GM12878 (cell line): Measurements from ENCODE around the gene ENPP7. TPM values are rescaled to one million over a fixed set of nuclear protein-coding genes. Genes with fewer than 3 reads are reported as not detected.

ENCODE experiments used
- ATAC-seq: fragments of 200-7000 bp; cut with Tn5 transposase; 3 replicates; pipeline ENCODE4 v1.9.1; 2020; ENCODE audit warnings: mild to moderate bottlenecking, moderate library complexity
- BruUV-seq: library from RNA; stranded (reverse); fragments of 400-500 nt; replicated peaks from 2 replicates; lab custom pipeline; 2021; lab: Mats Ljungman, UMichigan
- CTCF ChIA-PET: fragments of 300-600 bp; sonication (Branson Sonifier 250); formaldehyde crosslinking; extraction: SDS; loops from one replicate; lab custom pipeline; 2021; ENCODE audit warnings: inconsistent platforms; lab: Yijun Ruan, JAX
- POLR2A ChIA-PET: fragments of 350-600 bp; formaldehyde crosslinking; extraction: SDS; loops from one replicate; lab custom pipeline; 2021; ENCODE audit warnings: inconsistent platforms; lab: Charles Lee
- RAD21 ChIA-PET: fragments of 300-600 bp; sonication (Branson Sonifier 250); formaldehyde crosslinking; loops from one replicate; lab custom pipeline; 2023; ENCODE audit warnings: antibody characterized with exemption; ENCODE audit not compliant: unreplicated experiment; lab: Charles Lee
- SMC1A ChIA-PET: fragments of 300-600 bp; sonication (Branson Sonifier 250); formaldehyde crosslinking; loops from one replicate; lab custom pipeline; 2023; ENCODE audit not compliant: unreplicated experiment, uncharacterized antibody; lab: Charles Lee
- DNase-seq: peaks from one replicate; pipeline ENCODE4 v3.0.0-alpha.2; 2011; ENCODE audit warnings: low read depth, low spot score
- FAIRE-seq: peaks from 3 replicates; lab custom pipeline; 2011; peaks lifted over from hg19 to GRCh38; lab: Jason Lieb, UNC
- H2AFZ ChIP-seq: 2 replicates; pipeline ENCODE4 v1.6.0; 2011; ENCODE audit warnings: low read depth, low read length, control low read depth; ENCODE audit not compliant: control insufficient read depth
- H3K27ac ChIP-seq: 2 replicates; pipeline ENCODE4 v1.5.1; 2011; ENCODE audit warnings: control low read depth; ENCODE audit not compliant: control insufficient read depth, insufficient read depth
- H3K27me3 ChIP-seq, 2 experiments: replicated peaks in 1 of 2; 2 replicates each; pipeline versions ENCODE4 v1.6.0 to v1.6.1; 2011; ENCODE audit warnings: low read length in 1 of 2; ENCODE audit not compliant: control insufficient read depth in 2 of 2, insufficient read depth in 2 of 2
- H3K36me3 ChIP-seq, 2 experiments: 2 replicates each; pipeline ENCODE4 v1.5.1; 2011; ENCODE audit warnings: low read length in 1 of 2; ENCODE audit not compliant: control insufficient read depth in 2 of 2, insufficient read depth in 2 of 2
- H3K4me1 ChIP-seq: 2 replicates; pipeline ENCODE4 v1.6.1; 2011; ENCODE audit warnings: mild to moderate bottlenecking, low read length, moderate library complexity, mixed read lengths; ENCODE audit not compliant: control insufficient read depth, insufficient read depth
- H3K4me2 ChIP-seq: 2 replicates; pipeline ENCODE4 v1.6.0; 2011; ENCODE audit warnings: control low read depth; ENCODE audit not compliant: control insufficient read depth, insufficient read depth
- H3K4me3 ChIP-seq: fragments of 200-600 bp; sonication (generic); 2 replicates; pipeline ENCODE4 v1.5.1; 2016
- H3K79me2 ChIP-seq: 2 replicates; pipeline ENCODE4 v1.6.0; 2011; ENCODE audit warnings: low read length; ENCODE audit not compliant: control insufficient read depth, insufficient read depth
- H3K9ac ChIP-seq: 2 replicates; pipeline ENCODE4 v1.8.0; 2011; ENCODE audit warnings: low read length, control low read depth, mixed read lengths; ENCODE audit not compliant: control insufficient read depth, insufficient read depth
- H3K9me3 ChIP-seq: replicated peaks from 3 replicates; pipeline ENCODE4 v1.5.1; 2011; ENCODE audit warnings: mild to moderate bottlenecking, low read length; ENCODE audit not compliant: control insufficient read depth, insufficient read depth
- H4K20me1 ChIP-seq: 2 replicates; pipeline ENCODE4 v1.6.0; 2011; ENCODE audit not compliant: control insufficient read depth, insufficient read depth
- JUNB ChIP-seq: IDR thresholded peaks from 2 replicates; pipeline ENCODE4 v1.6.1; 2016; ENCODE audit warnings: antibody characterized with exemption, mild to moderate bottlenecking
- MEF2B ChIP-seq: fragments of 450-650 bp; IDR thresholded peaks from 2 replicates; pipeline ENCODE4 v1.6.1; 2018; ENCODE audit warnings: mild to moderate bottlenecking, moderate library complexity; ENCODE audit not compliant: partially characterized antibody, poor library complexity, severe bottlenecking
- RAD51 ChIP-seq: fragments of 450-650 bp; IDR thresholded peaks from 2 replicates; pipeline ENCODE4 v1.6.1; 2016; ENCODE audit warnings: moderate library complexity, mild to moderate bottlenecking, inconsistent platforms
- RUNX3 ChIP-seq: IDR thresholded peaks from 2 replicates; pipeline ENCODE4 v1.6.1; 2012; ENCODE audit warnings: low read length, inconsistent platforms
- SP1 ChIP-seq: IDR thresholded peaks from one replicate; pipeline ENCODE4 v1.6.1; 2011; ENCODE audit warnings: low read depth, low read length
- SPI1 ChIP-seq: IDR thresholded peaks from 2 replicates; pipeline ENCODE4 v1.6.1; 2011; ENCODE audit warnings: low read depth, mild to moderate bottlenecking, low read length, moderate library complexity, borderline replicate concordance; ENCODE audit not compliant: insufficient read depth
- WGBS: methylation state at CpG from one replicate; pipeline ENCODE4 v1.1.6; 2016; ENCODE audit warnings: low lambda C conversion rate; ENCODE audit not compliant: insufficient replicate concordance, insufficient coverage; ENCODE audit errors: missing lambda C conversion rate; 5-methylcytosine and 5-hydroxymethylcytosine counted together
- in situ Hi-C: fragments of 300-500 bp; cut with MboI; formaldehyde crosslinking; loops from 9 replicates; pipeline ENCODE4 v1.14.3; 2018; ENCODE audit warnings: mixed read lengths
- intact Hi-C: fragments of 100-400 bp; cut with micrococcal nuclease; formaldehyde crosslinking; loops from one replicate; pipeline ENCODE4 v1.14.2; 2022; ENCODE audit not compliant: unreplicated experiment
- polyA plus RNA-seq, 11 experiments: library from polyadenylated mRNA; depleted of rRNA in 4 of 11; unstranded in 6 of 11; stranded (reverse) in 5 of 11; fragments of >200 nt; fragmentation: Nextera tagmentation in 4 of 11; fragmentation: Illumina TruSeq in 1 of 11; extraction: Ambion mirVana in 4 of 11; extraction: Trizol in 1 of 11; gene quantifications; 1 replicate in 1 of 11; 2 replicates in 10 of 11; pipeline versions ENCODE4 v1.2.1 to v1.2.3, GENCODE V29; 2011 to 2016; ENCODE audit warnings: inconsistent platforms in 2 of 11, missing spikeins in 2 of 11, low read depth in 1 of 11
- total RNA-seq, 4 experiments: library from RNA; depleted of rRNA in 3 of 4; stranded (reverse); fragments of >200 nt in 3 of 4; fragmentation: Illumina TruSeq in 1 of 4; extraction: Trizol in 1 of 4; gene quantifications; 2 replicates each; pipeline versions ENCODE4 v1.2.1 to v1.2.3, GENCODE V29; 2013 to 2021
- TF ChIP-seq, protein P1 (sequence below): fragments of 450-650 bp; IDR thresholded peaks from 2 replicates; pipeline ENCODE4 v1.6.1; 2018; ENCODE audit warnings: borderline replicate concordance, mild to moderate bottlenecking; ENCODE audit not compliant: partially characterized antibody
- TF ChIP-seq, protein P2 (sequence below): fragments of 450-650 bp; IDR thresholded peaks from 2 replicates; pipeline ENCODE4 v1.6.1; 2018; ENCODE audit warnings: mild to moderate bottlenecking, low read depth, moderate library complexity; ENCODE audit not compliant: partially characterized antibody
- TF ChIP-seq, protein P3 (sequence below): IDR thresholded peaks from 2 replicates; pipeline ENCODE4 v1.6.1; 2012; ENCODE audit warnings: low read length, inconsistent platforms

Gene ENPP7
- total and polyA plus RNA-seq, 10 of the 15 experiments (the other 5 are each of a cell fraction or from before 2014, with no cell fraction given), result 0.04 to 0.41 (median 0.18) TPM; not detected in 1

DNA sequence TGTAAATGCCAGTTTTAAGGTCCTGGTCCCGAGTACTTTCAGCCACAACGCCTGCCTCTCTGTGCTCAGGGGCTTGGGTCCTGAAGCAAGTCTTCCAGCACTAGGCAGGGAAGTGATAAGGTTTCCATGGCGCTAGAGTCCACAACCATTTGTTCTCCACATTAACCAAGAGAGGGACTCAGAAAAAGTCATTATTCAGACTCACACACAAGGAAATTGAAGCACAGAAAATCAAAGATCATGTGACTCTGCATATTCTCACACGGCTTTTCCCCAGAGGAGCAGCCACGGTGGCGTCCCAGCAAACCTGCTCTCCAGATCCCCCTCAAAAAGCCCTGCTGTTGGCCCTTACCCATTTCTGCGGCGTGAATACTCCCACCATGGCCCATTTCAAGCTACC, 9.7 kb downstream of the ENPP7 start:
- FAIRE-seq, result no peak
- no peak overlapping the region for H3K9ac ChIP-seq
- ChIA-PET RAD21 (no interaction called here), POLR2A (no interaction called here)
- no peaks in the 10 kb centered on the region for H3K36me3 ChIP-seq
- peak; percentile 30; the same call in 1 of the 2 replicates for TF ChIP-seq RAD51
- no peak for TF ChIP-seq RUNX3
- TF ChIP-seq MEF2B, result peak; percentile 43
- TF ChIP-seq, all 136 proteins: peak for 2
- peaks cover under 1% of the 10 kb centered on the region; the same call in 1 of the 2 replicates for H3K4me1 ChIP-seq
- ChIA-PET CTCF (interaction anchor here (0.9 to 2.1 kb wide), 6 partner anchors 9 to 268 kb away, joined by 3 to 10 read pairs (median 4); no protein-coding TSS in a partner anchor), SMC1A (no interaction called here)
- no TSS peak for BruUV-seq
- intact Hi-C loops (no loop called here), in situ Hi-C loops (no loop called here)
- WGBS, result 19% methylated on average over 8 of the region's 8 CpGs
- H3K27me3 ChIP-seq, result peaks cover 0 to 7% of the 10 kb centered on the region in 2 experiments; a peak in 2 of 4 replicates
- no peak overlapping the region for H3K4me3 ChIP-seq
- no peak overlapping the region for H2AFZ ChIP-seq
- DNase-seq (no peak), ATAC-seq (no peak)
- H3K4me2 ChIP-seq, result no peak overlapping the region
- no peaks in the 10 kb centered on the region for H3K79me2 ChIP-seq
- no peaks in the 10 kb centered on the region for H4K20me1 ChIP-seq
- H3K27ac ChIP-seq, result no peak overlapping the region
- H3K9me3 ChIP-seq, result no peaks in the 10 kb centered on the region

DNA sequence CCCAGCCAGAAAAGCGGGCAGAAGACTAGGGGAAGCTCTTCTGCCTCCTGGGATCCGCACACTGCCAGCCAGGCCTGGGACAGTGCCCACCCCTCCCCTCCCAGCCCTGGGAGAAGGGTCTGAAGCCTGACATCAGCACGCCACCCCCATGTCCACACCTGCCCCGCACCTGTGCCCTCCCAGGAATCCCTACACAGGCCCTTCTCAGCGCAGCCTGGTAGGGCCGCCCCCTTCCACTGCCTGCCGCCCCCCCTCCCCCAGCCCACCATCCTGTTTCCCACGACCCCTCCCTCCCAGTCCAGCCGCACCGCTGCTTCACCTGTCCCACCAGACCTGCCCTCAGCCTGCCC, 10.6 kb downstream of the ENPP7 start:
- no peaks in the 10 kb centered on the region for H3K79me2 ChIP-seq
- no TSS peak for BruUV-seq
- ChIA-PET SMC1A (interaction anchor here (0.7 to 1.2 kb wide), 2 partner anchors 137 to 216 kb away, joined by 3 read pairs; no protein-coding TSS in a partner anchor), CTCF (interaction anchor here (0.8 to 2.1 kb wide), 13 partner anchors 8 to 267 kb away, joined by 3 to 16 read pairs (median 4); partner anchors contain the start of genes CBX2 and CBX4), POLR2A (interaction anchor here (0.6 kb wide), 1 partner anchor 29 kb away, joined by 3 read pairs; no protein-coding TSS in a partner anchor), RAD21 (interaction anchor here (0.6 kb wide), 1 partner anchor 8 kb away, joined by 3 read pairs; no protein-coding TSS in a partner anchor)
- ATAC-seq (no peak), DNase-seq (no peak), FAIRE-seq (no peak)
- no peak overlapping the region for H3K9ac ChIP-seq
- 0 out of 2 replicates have a peak overlapping the region, but pooled peaks have one; percentile 35 for H3K4me2 ChIP-seq
- no peaks in the 10 kb centered on the region for H3K36me3 ChIP-seq
- 36% methylated on average over 3 of the region's 10 CpGs for WGBS
- no peaks in the 10 kb centered on the region for H3K9me3 ChIP-seq
- no peaks in the 10 kb centered on the region for H4K20me1 ChIP-seq
- H3K4me3 ChIP-seq, result no peak overlapping the region
- in situ Hi-C loops, result no loop called here
- H3K27ac ChIP-seq, result no peak overlapping the region
- no peak overlapping the region for H2AFZ ChIP-seq
- peaks cover 7% of the 10 kb centered on the region for H3K4me1 ChIP-seq
- intact Hi-C loops, result no loop called here
- H3K27me3 ChIP-seq, result peaks cover 0 to 7% of the 10 kb centered on the region in 2 experiments; a peak in 2 of 4 replicates
- TF ChIP-seq SP1, result no peak
- TF ChIP-seq, protein P1, sequence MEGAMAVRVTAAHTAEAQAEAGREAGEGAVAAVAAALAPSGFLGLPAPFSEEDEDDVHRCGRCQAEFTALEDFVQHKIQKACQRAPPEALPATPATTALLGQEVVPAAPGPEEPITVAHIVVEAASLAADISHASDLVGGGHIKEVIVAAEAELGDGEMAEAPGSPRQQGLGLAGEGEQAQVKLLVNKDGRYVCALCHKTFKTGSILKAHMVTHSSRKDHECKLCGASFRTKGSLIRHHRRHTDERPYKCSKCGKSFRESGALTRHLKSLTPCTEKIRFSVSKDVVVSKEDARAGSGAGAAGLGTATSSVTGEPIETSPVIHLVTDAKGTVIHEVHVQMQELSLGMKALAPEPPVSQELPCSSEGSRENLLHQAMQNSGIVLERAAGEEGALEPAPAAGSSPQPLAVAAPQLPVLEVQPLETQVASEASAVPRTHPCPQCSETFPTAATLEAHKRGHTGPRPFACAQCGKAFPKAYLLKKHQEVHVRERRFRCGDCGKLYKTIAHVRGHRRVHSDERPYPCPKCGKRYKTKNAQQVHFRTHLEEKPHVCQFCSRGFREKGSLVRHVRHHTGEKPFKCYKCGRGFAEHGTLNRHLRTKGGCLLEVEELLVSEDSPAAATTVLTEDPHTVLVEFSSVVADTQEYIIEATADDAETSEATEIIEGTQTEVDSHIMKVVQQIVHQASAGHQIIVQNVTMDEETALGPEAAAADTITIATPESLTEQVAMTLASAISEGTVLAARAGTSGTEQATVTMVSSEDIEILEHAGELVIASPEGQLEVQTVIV, result no peak
- TF ChIP-seq, protein P2, sequence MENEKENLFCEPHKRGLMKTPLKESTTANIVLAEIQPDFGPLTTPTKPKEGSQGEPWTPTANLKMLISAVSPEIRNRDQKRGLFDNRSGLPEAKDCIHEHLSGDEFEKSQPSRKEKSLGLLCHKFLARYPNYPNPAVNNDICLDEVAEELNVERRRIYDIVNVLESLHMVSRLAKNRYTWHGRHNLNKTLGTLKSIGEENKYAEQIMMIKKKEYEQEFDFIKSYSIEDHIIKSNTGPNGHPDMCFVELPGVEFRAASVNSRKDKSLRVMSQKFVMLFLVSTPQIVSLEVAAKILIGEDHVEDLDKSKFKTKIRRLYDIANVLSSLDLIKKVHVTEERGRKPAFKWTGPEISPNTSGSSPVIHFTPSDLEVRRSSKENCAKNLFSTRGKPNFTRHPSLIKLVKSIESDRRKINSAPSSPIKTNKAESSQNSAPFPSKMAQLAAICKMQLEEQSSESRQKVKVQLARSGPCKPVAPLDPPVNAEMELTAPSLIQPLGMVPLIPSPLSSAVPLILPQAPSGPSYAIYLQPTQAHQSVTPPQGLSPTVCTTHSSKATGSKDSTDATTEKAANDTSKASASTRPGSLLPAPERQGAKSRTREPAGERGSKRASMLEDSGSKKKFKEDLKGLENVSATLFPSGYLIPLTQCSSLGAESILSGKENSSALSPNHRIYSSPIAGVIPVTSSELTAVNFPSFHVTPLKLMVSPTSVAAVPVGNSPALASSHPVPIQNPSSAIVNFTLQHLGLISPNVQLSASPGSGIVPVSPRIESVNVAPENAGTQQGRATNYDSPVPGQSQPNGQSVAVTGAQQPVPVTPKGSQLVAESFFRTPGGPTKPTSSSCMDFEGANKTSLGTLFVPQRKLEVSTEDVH, result no peak
- TF ChIP-seq SPI1, result no peak
- TF ChIP-seq JUNB, result no peak
- TF ChIP-seq, protein P3, sequence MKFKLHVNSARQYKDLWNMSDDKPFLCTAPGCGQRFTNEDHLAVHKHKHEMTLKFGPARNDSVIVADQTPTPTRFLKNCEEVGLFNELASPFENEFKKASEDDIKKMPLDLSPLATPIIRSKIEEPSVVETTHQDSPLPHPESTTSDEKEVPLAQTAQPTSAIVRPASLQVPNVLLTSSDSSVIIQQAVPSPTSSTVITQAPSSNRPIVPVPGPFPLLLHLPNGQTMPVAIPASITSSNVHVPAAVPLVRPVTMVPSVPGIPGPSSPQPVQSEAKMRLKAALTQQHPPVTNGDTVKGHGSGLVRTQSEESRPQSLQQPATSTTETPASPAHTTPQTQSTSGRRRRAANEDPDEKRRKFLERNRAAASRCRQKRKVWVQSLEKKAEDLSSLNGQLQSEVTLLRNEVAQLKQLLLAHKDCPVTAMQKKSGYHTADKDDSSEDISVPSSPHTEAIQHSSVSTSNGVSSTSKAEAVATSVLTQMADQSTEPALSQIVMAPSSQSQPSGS, result no peak
